Measurements from ENCODE around the gene LRRC8D. TPM values are rescaled to one million over a fixed set of nuclear protein-coding genes. Genes with fewer than 3 reads are reported as not detected.

Gene LRRC8D
- total and polyA plus RNA-seq, 2 experiments from 2014 or later, result 30.1 to 30.7 TPM

DNA sequence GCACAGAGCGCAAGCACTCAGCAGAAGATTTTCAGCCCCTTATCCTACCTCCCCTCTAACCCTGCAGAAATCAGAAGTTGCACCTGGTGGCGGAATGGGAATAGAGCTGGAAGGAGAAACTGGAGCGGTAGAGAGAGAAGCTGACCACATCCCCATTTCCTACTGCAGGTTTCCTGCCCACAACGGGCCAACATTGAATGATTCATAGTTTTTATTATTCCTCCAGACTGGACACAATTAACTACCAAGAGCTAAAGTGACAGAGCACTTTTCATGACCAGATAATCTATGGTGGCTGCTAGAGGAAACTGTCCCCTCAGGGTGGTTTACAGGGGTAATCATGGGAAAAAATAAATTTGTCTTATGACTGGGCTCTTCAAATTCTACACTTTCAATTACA lies 21.3 kb upstream of the LRRC8D start:
- H2AFZ ChIP-seq, result no peak overlapping the region
- no peaks in the 10 kb centered on the region for H3K36me3 ChIP-seq (ENCODE audit: low read depth)
- no peaks in the 10 kb centered on the region for H3K79me2 ChIP-seq (ENCODE audit: insufficient read depth)
- TF ChIP-seq EZH2 (IDR thresholded peaks at IDR 0.05; ENCODE audit: insufficient read depth, poor library complexity, severe bottlenecking), result no peak
- H3K9ac ChIP-seq, result no peak overlapping the region
- H3K27me3 ChIP-seq (replicated peaks; ENCODE audit: insufficient read depth), result no peaks in the 10 kb centered on the region
- no peaks in the 10 kb centered on the region for H4K20me1 ChIP-seq (ENCODE audit: insufficient read depth)
- H3F3A ChIP-seq (ENCODE audit: insufficient read depth), result no peaks in the 10 kb centered on the region
- WGBS, 2 experiments (ENCODE audit: low coverage in 1 of 2, low lambda C conversion rate in 2 of 2, missing lambda C conversion rate in 2 of 2), result 69 to 73% methylated on average over 4 of the region's 4 CpGs
- H3K9me2 ChIP-seq (ENCODE audit: insufficient read depth), result no peaks in the 10 kb centered on the region
- in situ Hi-C loops (cut with MboI), result no loop called here
- no peaks in the 10 kb centered on the region for H3K4me1 ChIP-seq (ENCODE audit: insufficient read depth)
- H3K27ac ChIP-seq, result no peak overlapping the region
- H3K4me3 ChIP-seq, result no peak overlapping the region
- no peaks in the 10 kb centered on the region for H3K9me3 ChIP-seq (ENCODE audit: low read depth)
- peak; percentile 9 for DNase-seq
- no peak overlapping the region for H3K4me2 ChIP-seq (ENCODE audit: unreplicated experiment)

DNA sequence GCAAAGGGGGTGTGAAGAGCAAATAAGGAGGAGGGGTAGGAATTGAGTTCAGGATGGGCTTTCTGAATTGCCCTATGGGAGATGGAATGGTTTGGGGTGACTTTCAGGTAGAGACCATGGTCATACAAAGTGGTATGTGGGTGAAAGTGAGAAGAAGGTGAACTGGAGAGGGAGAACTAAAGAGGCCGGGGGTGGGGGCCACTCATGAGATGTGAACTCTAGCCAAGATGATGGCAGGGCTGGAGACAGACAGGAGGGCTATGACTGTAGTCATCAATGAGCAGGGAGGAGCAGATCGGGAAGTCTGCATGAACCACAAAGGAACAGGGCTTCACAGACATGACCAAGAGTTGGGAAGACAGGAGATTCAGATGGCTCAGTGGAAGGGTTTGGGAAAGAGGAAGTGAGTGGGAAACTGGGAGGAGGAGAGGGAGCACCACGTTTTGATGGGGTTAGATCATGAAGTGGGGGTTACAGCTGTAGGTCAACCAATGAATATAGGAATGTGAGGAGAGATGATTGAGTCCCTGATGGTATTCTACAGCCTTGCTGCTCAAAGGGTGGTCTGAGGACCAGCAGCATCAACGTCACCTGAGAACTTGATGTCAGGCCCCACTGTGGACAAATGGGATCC lies 20.7 kb upstream of the LRRC8D start:
- Histone ChIP-seq H3K27me3 (replicated peaks; ENCODE audit: insufficient read depth) (no peaks in the 10 kb centered on the region), H3K9me3 (ENCODE audit: low read depth) (no peaks in the 10 kb centered on the region), H3K27ac (no peak overlapping the region), H3K36me3 (ENCODE audit: low read depth) (no peaks in the 10 kb centered on the region), H3K4me3 (no peak overlapping the region), H3K9me2 (ENCODE audit: insufficient read depth) (no peaks in the 10 kb centered on the region), H4K20me1 (ENCODE audit: insufficient read depth) (no peaks in the 10 kb centered on the region), H3F3A (ENCODE audit: insufficient read depth) (no peaks in the 10 kb centered on the region), H3K4me2 (ENCODE audit: unreplicated experiment) (no peak overlapping the region), H3K79me2 (ENCODE audit: insufficient read depth) (no peaks in the 10 kb centered on the region), H3K9ac (no peak overlapping the region), H3K4me1 (ENCODE audit: insufficient read depth) (no peaks in the 10 kb centered on the region), H2AFZ (no peak overlapping the region)
- DNase-seq, result no peak
- TF ChIP-seq EZH2 (IDR thresholded peaks at IDR 0.05; ENCODE audit: insufficient read depth, poor library complexity, severe bottlenecking) (no peak), EZH2phosphoT487 (IDR thresholded peaks at IDR 0.05; ENCODE audit: insufficient read depth, low read depth) (no peak)
- in situ Hi-C loops (cut with MboI), result no loop called here
- WGBS, 2 experiments (ENCODE audit: low coverage in 1 of 2, low lambda C conversion rate in 2 of 2, missing lambda C conversion rate in 2 of 2), result 54 to 56% methylated on average over 4 of the region's 4 CpGs

DNA sequence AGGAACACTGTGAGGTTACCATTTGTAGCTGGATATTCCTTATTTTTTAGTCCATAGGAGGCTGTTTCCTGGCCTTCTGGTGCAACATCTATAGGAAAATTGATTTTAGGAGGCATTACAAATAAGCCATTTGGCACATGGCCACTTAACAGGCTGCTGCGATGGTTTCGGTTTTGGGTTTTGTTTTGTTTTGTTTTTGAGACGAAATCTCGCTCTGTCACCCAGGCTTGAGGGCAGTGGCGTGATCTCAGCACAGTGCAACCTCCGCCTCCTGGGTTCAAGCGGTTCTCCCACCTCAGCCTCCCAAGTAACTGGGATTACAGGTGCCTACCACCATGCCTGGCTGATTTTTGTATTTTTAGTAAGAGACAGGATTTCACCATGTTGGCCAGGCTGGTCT lies 20.1 kb upstream of the LRRC8D start:
- in situ Hi-C loops (cut with MboI), result no loop called here

DNA sequence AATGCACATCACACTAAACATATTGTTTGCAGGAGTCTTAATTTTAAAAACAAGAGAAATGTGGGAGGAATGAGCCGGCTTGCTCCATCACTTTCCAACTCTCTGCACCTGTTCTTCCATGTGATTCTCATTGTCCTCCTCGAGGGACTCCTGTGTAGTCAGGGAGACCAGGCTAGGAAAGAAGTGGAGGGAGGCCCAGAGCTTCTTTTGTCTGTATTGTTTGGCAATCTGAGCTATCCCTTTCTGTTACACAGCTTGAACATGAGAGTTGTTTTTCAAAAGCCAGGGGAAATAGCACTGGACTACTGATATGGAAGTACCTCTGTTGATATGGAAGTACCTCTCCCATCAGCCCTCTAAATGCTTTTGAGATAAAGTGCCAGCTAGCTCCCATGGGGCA lies 18.8 kb upstream of the LRRC8D start:
- 56 to 65% methylated on average over 2 of the region's 2 CpGs for WGBS, 2 experiments (ENCODE audit: low coverage in 1 of 2, low lambda C conversion rate in 2 of 2, missing lambda C conversion rate in 2 of 2)
- H3F3A ChIP-seq (ENCODE audit: insufficient read depth), result no peaks in the 10 kb centered on the region
- no peak overlapping the region for H3K4me3 ChIP-seq
- H3K27ac ChIP-seq, result no peak overlapping the region
- no peaks in the 10 kb centered on the region for H3K79me2 ChIP-seq (ENCODE audit: insufficient read depth)
- TF ChIP-seq EZH2 (IDR thresholded peaks at IDR 0.05; ENCODE audit: insufficient read depth, poor library complexity, severe bottlenecking), result no peak
- no peak overlapping the region for H2AFZ ChIP-seq
- no peaks in the 10 kb centered on the region for H3K36me3 ChIP-seq (ENCODE audit: low read depth)
- no peaks in the 10 kb centered on the region for H3K9me2 ChIP-seq (ENCODE audit: insufficient read depth)
- no peak for DNase-seq
- H3K9me3 ChIP-seq (ENCODE audit: low read depth), result no peaks in the 10 kb centered on the region
- H4K20me1 ChIP-seq (ENCODE audit: insufficient read depth), result no peaks in the 10 kb centered on the region
- no peak overlapping the region for H3K9ac ChIP-seq
- no peaks in the 10 kb centered on the region for H3K27me3 ChIP-seq (replicated peaks; ENCODE audit: insufficient read depth)
- H3K4me2 ChIP-seq (ENCODE audit: unreplicated experiment), result no peak overlapping the region
- no peaks in the 10 kb centered on the region for H3K4me1 ChIP-seq (ENCODE audit: insufficient read depth)
- in situ Hi-C loops (cut with MboI), result no loop called here

More for the DNA sequence above, 20.1 kb upstream of the LRRC8D start:
- Histone ChIP-seq H4K20me1 (ENCODE audit: insufficient read depth) (no peaks in the 10 kb centered on the region), H3K27ac (no peak overlapping the region), H2AFZ (no peak overlapping the region), H3K36me3 (ENCODE audit: low read depth) (no peaks in the 10 kb centered on the region), H3K27me3 (replicated peaks; ENCODE audit: insufficient read depth) (no peaks in the 10 kb centered on the region), H3F3A (ENCODE audit: insufficient read depth) (no peaks in the 10 kb centered on the region), H3K4me2 (ENCODE audit: unreplicated experiment) (no peak overlapping the region), H3K4me1 (ENCODE audit: insufficient read depth) (no peaks in the 10 kb centered on the region), H3K4me3 (no peak overlapping the region), H3K79me2 (ENCODE audit: insufficient read depth) (no peaks in the 10 kb centered on the region), H3K9me2 (ENCODE audit: insufficient read depth) (no peaks in the 10 kb centered on the region), H3K9me3 (ENCODE audit: low read depth) (no peaks in the 10 kb centered on the region), H3K9ac (no peak overlapping the region)
- TF ChIP-seq EZH2phosphoT487 (IDR thresholded peaks at IDR 0.05; ENCODE audit: insufficient read depth, low read depth) (no peak), EZH2 (IDR thresholded peaks at IDR 0.05; ENCODE audit: insufficient read depth, poor library complexity, severe bottlenecking) (no peak)
- DNase-seq, result no peak
- 80 to 81% methylated on average over 7 of the region's 7 CpGs for WGBS, 2 experiments (ENCODE audit: low coverage in 1 of 2, low lambda C conversion rate in 2 of 2, missing lambda C conversion rate in 2 of 2)

DNA sequence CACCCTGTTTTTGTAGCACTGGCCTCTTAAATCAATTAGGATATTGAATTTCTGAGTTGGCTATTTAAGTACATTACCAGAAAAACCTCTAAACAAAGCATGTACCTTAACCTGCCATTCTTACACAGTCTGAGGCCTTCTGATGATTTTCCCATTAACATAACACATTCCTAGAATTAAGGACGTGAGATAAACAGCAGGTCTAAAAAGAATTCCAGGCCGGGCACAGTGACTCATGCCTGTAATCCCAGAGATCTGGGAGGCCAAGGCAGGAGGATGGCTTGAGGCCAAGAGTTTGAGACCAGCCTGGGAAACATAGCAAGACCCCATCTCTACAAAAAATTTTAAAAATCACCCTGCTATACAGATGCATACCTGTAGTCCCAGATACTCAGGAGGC lies 18.0 kb upstream of the LRRC8D start:
- in situ Hi-C loops (cut with MboI), result no loop called here
- no peak for TF ChIP-seq EZH2 (IDR thresholded peaks at IDR 0.05; ENCODE audit: insufficient read depth, poor library complexity, severe bottlenecking)
- TF ChIP-seq EZH2phosphoT487 (IDR thresholded peaks at IDR 0.05; ENCODE audit: insufficient read depth, low read depth), result no peak

More for the DNA sequence above, 18.0 kb upstream of the LRRC8D start:
- Histone ChIP-seq H3K4me3 (no peak overlapping the region), H3K27me3 (replicated peaks; ENCODE audit: insufficient read depth) (no peaks in the 10 kb centered on the region), H3K79me2 (ENCODE audit: insufficient read depth) (no peaks in the 10 kb centered on the region), H2AFZ (no peak overlapping the region), H3K27ac (no peak overlapping the region), H4K20me1 (ENCODE audit: insufficient read depth) (no peaks in the 10 kb centered on the region), H3K9me2 (ENCODE audit: insufficient read depth) (no peaks in the 10 kb centered on the region), H3K36me3 (ENCODE audit: low read depth) (no peaks in the 10 kb centered on the region), H3K9me3 (ENCODE audit: low read depth) (no peaks in the 10 kb centered on the region), H3K4me1 (ENCODE audit: insufficient read depth) (peaks cover 2% of the 10 kb centered on the region), H3K4me2 (ENCODE audit: unreplicated experiment) (no peak overlapping the region), H3K9ac (no peak overlapping the region), H3F3A (ENCODE audit: insufficient read depth) (no peaks in the 10 kb centered on the region)
- 71 to 72% methylated on average over 2 of the region's 2 CpGs for whole genome bisulfite sequencing, 2 experiments (ENCODE audit: low coverage in 1 of 2, low lambda C conversion rate in 2 of 2, missing lambda C conversion rate in 2 of 2)
- DNase-seq, result no peak

All from GM23248 (cell line).